ENCODE results near the gene TRAF2. TPM values are rescaled to one million over a fixed set of nuclear protein-coding genes. Genes with fewer than 3 reads are reported as not detected.

TRAF2 gene
- total RNA-seq, 1 donor from 2014 or later = 10.2 TPM

- intact Hi-C loops (cut with DNase I) = loop anchor here (2.0 kb wide), 1 partner anchor 22 kb away; no protein-coding TSS in a partner anchor
- no peak for DNase-seq (ENCODE audit: low spot score)
Observed at GRCh38 chr9:136952876-136953770, 66.8 kb downstream of the TRAF2 start.

GRCh38 chr9:136953771-136954269, 67.5 kb downstream of the TRAF2 start:
- intact Hi-C loops (cut with DNase I) = loop anchor here (2.0 kb wide), 1 partner anchor 21 kb away; no protein-coding TSS in a partner anchor
- no peak for DNase-seq (ENCODE audit: low spot score)

DNA sequence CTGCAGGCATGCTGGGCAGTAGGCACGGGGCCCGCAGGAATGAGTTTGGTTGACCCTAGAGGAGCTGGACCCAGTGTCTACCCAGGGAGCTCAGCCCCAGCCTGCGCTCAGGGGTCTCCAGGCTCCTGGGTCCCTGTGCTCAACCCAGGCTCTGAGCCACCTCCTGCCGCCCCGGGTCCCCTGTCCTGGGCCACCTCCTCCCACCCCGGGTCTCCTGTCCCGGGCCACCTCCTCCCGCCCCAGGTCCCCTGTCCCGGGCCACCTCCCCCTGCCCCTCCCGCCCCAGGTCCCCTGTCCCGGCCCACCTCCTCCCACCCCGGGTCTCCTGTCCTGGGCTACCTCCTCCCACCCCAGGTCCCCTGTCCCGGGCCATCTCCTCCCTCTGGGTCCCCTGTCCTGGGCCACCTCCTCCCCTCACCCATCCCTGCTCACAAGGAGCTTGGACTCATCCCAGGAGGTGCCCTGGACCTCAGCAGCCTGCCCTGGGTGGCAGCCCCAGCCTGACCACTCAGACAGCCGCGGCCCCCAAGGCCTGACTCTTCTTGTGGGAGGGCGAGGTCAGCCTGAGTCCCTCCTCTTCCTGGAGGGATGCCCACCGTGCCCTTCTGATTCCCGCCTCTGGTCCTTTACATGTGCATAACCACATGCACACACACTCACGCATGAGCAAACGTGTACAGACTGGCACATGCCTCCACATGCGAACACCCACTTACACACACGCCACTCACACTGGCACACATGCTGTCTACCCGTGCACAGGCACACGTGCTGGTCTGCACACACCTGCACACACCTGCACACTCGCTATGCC, 68.2 kb downstream of the TRAF2 start:
- no peak for DNase-seq (ENCODE audit: low spot score)
- intact Hi-C loops (cut with DNase I) = no loop called here

DNA sequence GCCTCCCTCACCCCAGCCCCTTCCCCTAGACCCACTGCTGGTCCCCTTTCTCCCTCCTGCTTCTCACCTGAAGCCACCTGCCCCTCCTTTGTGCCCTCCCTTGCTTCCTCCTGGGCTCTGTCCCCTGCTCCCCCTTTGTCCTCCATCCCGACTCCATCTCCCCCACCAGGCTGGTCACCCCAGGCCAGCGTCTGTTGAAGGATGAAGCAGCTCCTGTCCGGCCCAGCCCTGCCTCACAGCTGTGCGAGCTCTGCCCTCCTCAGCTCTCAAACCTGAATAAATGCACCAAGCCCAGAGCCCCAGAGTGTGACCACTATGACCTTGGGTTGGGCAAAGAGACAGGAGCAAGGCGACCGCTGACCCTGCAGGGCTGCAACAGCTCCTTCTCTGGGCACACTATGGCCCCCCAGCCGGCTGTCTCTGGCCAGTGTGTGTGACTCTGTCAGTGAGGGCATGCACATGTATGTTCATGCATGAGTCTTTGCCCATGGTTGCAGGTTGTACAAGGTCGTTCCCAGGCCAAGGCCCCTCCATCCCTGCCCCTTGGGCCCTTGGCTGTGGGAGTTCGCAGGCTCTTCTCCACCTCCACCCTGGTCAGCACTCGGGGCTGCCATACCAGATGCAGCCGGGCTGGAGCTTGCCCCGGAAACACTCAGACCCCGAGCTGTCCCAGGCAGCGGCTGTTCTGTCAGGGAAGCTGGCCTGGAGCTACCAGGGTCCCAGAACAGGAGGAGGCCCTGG, 69.1 kb downstream of the TRAF2 start:
- intact Hi-C loops (cut with DNase I) = no loop called here
- DNase-seq (ENCODE audit: low spot score) = no peak

- DNase-seq (ENCODE audit: low spot score) = no peak
- intact Hi-C loops (cut with DNase I) = no loop called here
Observed at GRCh38 chr9:136955943-136956335, 69.6 kb downstream of the TRAF2 start.

- DNase-seq (ENCODE audit: low spot score) = no peak
- intact Hi-C loops (cut with DNase I) = no loop called here
Observed at GRCh38 chr9:136956604-136957003, 70.3 kb downstream of the TRAF2 start.

GRCh38 chr9:136957461-136957860, 71.1 kb downstream of the TRAF2 start:
- DNase-seq (ENCODE audit: low spot score) = no peak
- intact Hi-C loops (cut with DNase I) = no loop called here

DNA sequence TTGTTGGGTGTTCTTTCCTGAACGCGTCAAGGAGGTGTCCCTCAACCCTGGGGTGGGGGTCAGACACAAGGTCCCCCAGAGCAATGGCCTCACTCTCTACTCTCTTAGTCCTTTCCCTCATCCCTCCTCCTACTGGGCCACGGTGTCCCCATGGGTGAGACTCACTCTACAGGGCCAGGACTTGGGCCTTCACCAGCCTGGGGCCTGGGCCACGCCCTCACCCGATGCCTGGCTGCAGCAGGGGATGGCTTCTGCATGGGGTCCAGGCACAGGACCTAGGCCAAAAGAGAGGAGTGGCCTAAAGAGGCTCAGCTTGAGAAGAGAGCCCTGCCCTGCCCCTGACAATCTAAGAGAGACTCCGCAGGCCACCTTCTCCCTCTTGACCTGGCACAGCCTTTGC, 71.6 kb downstream of the TRAF2 start:
- DNase-seq (ENCODE audit: low spot score) = no peak
- intact Hi-C loops (cut with DNase I) = no loop called here

- intact Hi-C loops (cut with DNase I) = no loop called here
- DNase-seq (ENCODE audit: low spot score) = no peak
Observed at GRCh38 chr9:136958473-136958872, 72.2 kb downstream of the TRAF2 start.

- no peak for DNase-seq (ENCODE audit: low spot score)
- intact Hi-C loops (cut with DNase I) = no loop called here
Observed at GRCh38 chr9:136958898-136959850, 72.9 kb downstream of the TRAF2 start.

GRCh38 chr9:136960212-136960937, 74.1 kb downstream of the TRAF2 start:
- DNase-seq (ENCODE audit: low spot score) = no peak
- intact Hi-C loops (cut with DNase I) = no loop called here

DNA sequence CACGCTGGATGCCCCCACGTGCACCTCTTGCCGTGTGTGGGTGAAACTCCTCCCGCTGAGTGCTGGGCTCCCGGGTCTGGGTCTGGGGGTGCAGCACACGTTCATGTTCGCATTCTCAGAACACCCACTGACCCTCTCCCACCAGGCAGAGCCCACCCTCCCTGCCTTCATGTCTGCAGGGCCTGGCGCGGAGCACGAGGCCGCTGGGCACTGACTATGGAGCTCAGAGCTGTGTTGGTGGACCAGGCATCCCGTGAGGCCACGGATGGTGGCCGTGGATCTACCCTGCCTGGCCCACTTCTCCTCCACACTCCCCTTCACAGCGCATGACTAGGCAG, 74.6 kb downstream of the TRAF2 start:
- DNase-seq (ENCODE audit: low spot score) = no peak
- intact Hi-C loops (cut with DNase I) = no loop called here

GRCh38 chr9:136961279-136962065, 75.2 kb downstream of the TRAF2 start:
- intact Hi-C loops (cut with DNase I) = no loop called here
- no peak for DNase-seq (ENCODE audit: low spot score)

- intact Hi-C loops (cut with DNase I) = no loop called here
- no peak for DNase-seq (ENCODE audit: low spot score)
Observed at GRCh38 chr9:136962163-136962562, 75.8 kb downstream of the TRAF2 start.

GRCh38 chr9:136962701-136963248, 76.5 kb downstream of the TRAF2 start:
- intact Hi-C loops (cut with DNase I) = no loop called here
- DNase-seq (ENCODE audit: low spot score) = no peak

DNA sequence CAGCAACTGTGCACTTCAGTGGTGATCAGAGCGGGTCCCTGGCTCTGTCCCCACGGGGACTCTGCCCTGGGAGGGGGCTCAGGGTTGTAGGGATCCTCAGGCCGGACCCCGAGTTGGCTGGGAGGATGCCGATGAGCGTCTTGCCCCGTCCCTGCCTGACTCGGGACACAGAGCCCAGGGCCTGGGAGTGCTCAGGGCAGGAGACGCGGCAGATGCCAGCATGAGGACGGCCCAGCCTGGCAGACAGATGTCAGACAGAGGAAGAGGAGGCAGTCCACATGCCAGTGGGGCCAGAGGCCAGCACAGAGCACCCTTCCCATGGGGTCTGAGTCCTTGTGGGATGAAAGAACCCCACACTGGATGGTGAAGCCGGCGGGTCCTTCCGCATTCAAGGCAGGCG, 77.0 kb downstream of the TRAF2 start:
- intact Hi-C loops (cut with DNase I) = no loop called here
- DNase-seq (ENCODE audit: low spot score) = no peak

DNA sequence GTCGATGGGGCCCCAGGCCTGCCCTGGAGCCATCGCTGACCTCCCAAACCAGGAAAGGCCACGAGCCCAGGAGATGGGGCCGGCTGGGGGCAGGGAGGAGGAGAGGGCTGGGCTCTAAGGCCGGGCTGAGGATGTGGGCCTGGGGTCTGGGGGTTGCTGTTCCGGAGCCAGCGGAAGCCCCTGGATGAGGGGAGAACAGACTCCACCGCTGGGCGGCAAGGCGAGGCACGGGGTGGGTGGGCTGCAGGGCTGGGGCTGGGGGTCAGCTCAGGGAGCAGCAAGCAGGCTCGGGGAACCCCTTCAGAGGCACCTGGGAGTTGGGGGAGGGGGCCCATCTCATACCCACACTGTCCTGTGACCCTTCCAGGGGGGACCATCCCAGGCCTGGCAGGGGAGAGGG, 77.4 kb downstream of the TRAF2 start:
- no peak for DNase-seq (ENCODE audit: low spot score)
- intact Hi-C loops (cut with DNase I) = no loop called here

All from cardiac septum (tissue), 1 donor.